GM20431 (cell line): Measurements from ENCODE around the gene NIM1K.
"Not testable (repeated sequence)": the region's sequence is repeated elsewhere in the genome, so short reads cannot be mapped to it uniquely, and the experiment has no call there.

Source experiments
- in situ Hi-C: fragments of 300-500 bp; cut with MseI, MboI; formaldehyde crosslinking; loops from one replicate; pipeline ENCODE4 v1.15.0; 2020; ENCODE audit warnings: low sequenced_read_pairs; ENCODE audit not compliant: unreplicated experiment

The NIM1K gene

GRCh38 chr5:43183101-43183500 lies 8.9 kb upstream of the NIM1K start:
- in situ Hi-C loops: not testable (repeated sequence)

- in situ Hi-C loops: no loop called here
Observed at GRCh38 chr5:43190755-43191603, 1.0 kb upstream of the NIM1K start.

- in situ Hi-C loops: no loop called here
Observed at GRCh38 chr5:43192558-43193180, 644 bp downstream of the NIM1K start.

GRCh38 chr5:43193181-43193893 lies 1.3 kb downstream of the NIM1K start:
- in situ Hi-C loops: no loop called here

GRCh38 chr5:43193894-43194265 lies 1.9 kb downstream of the NIM1K start:
- in situ Hi-C loops: no loop called here

- in situ Hi-C loops: no loop called here
Observed at GRCh38 chr5:43195670-43196265, 3.7 kb downstream of the NIM1K start.

GRCh38 chr5:43197535-43197934 lies 5.5 kb downstream of the NIM1K start:
- in situ Hi-C loops: no loop called here

- in situ Hi-C loops: loop anchor here (25.0 kb wide), 1 partner anchor 186 kb away; no protein-coding TSS in a partner anchor
Observed at GRCh38 chr5:43201442-43201841, 9.4 kb downstream of the NIM1K start.

GRCh38 chr5:43202380-43202779 lies 10.4 kb downstream of the NIM1K start:
- in situ Hi-C loops: loop anchor here (25.0 kb wide), 1 partner anchor 185 kb away; no protein-coding TSS in a partner anchor

- in situ Hi-C loops: loop anchor here (25.0 kb wide), 1 partner anchor 184 kb away; no protein-coding TSS in a partner anchor
Observed at GRCh38 chr5:43203373-43203772, 11.3 kb downstream of the NIM1K start.

- in situ Hi-C loops: loop anchor here (25.0 kb wide), 1 partner anchor 182 kb away; no protein-coding TSS in a partner anchor
Observed at GRCh38 chr5:43204958-43205357, 12.9 kb downstream of the NIM1K start.

GRCh38 chr5:43207601-43208000 lies 15.6 kb downstream of the NIM1K start:
- in situ Hi-C loops: loop anchor here (25.0 kb wide), 1 partner anchor 180 kb away; no protein-coding TSS in a partner anchor

- in situ Hi-C loops: loop anchor here (25.0 kb wide), 1 partner anchor 179 kb away; no protein-coding TSS in a partner anchor
Observed at GRCh38 chr5:43208658-43209057, 16.6 kb downstream of the NIM1K start.

GRCh38 chr5:43209060-43209459 lies 17.0 kb downstream of the NIM1K start:
- in situ Hi-C loops: loop anchor here (25.0 kb wide), 1 partner anchor 178 kb away; no protein-coding TSS in a partner anchor

GRCh38 chr5:43209833-43210232 lies 17.8 kb downstream of the NIM1K start:
- in situ Hi-C loops: loop anchor here (25.0 kb wide), 1 partner anchor 177 kb away; no protein-coding TSS in a partner anchor

- in situ Hi-C loops: loop anchor here (25.0 kb wide), 1 partner anchor 177 kb away; no protein-coding TSS in a partner anchor
Observed at GRCh38 chr5:43210570-43210969, 18.5 kb downstream of the NIM1K start.

- in situ Hi-C loops: loop anchor here (25.0 kb wide), 1 partner anchor 173 kb away; no protein-coding TSS in a partner anchor
Observed at GRCh38 chr5:43213951-43214350, 21.9 kb downstream of the NIM1K start.

- in situ Hi-C loops: loop anchor here (25.0 kb wide), 1 partner anchor 172 kb away; no protein-coding TSS in a partner anchor
Observed at GRCh38 chr5:43215073-43215631, 23.1 kb downstream of the NIM1K start.

GRCh38 chr5:43216941-43217340 lies 24.9 kb downstream of the NIM1K start:
- in situ Hi-C loops: loop anchor here (25.0 kb wide), 1 partner anchor 170 kb away; no protein-coding TSS in a partner anchor
